ENCODE results near the gene GPC1. TPM values are rescaled to one million over a fixed set of nuclear protein-coding genes. Genes with fewer than 3 reads are reported as not detected.
A peak's percentile ranks its signal among the peaks of the same experiment; 100 is the strongest.

Gene GPC1
- total RNA-seq, 1 experiment from 2014 or later, result 177 TPM

GRCh38 chr2:240455272-240455646, 19.8 kb downstream of the GPC1 start:
- no peaks in the 10 kb centered on the region for H3K27me3 ChIP-seq
- H3K4me3 ChIP-seq, result no peak overlapping the region
- no peak for DNase-seq
- H3K9me3 ChIP-seq, result no peaks in the 10 kb centered on the region
- no peaks in the 10 kb centered on the region for H3K36me3 ChIP-seq

- Histone ChIP-seq H3K27me3 (no peaks in the 10 kb centered on the region), H3K4me3 (no peak overlapping the region), H3K9me3 (no peaks in the 10 kb centered on the region), H3K36me3 (no peaks in the 10 kb centered on the region)
- no peak for DNase-seq
These were observed 20.4 kb downstream of the GPC1 start for GRCh38 chr2:240455647-240456446.

GRCh38 chr2:240456447-240457222, 21.2 kb downstream of the GPC1 start:
- no peak overlapping the region for H3K4me3 ChIP-seq
- H3K9me3 ChIP-seq, result no peaks in the 10 kb centered on the region
- no peak for DNase-seq
- H3K27me3 ChIP-seq, result no peaks in the 10 kb centered on the region
- no peaks in the 10 kb centered on the region for H3K36me3 ChIP-seq

- Histone ChIP-seq H3K4me3 (no peak overlapping the region), H3K27me3 (no peaks in the 10 kb centered on the region), H3K36me3 (no peaks in the 10 kb centered on the region), H3K9me3 (no peaks in the 10 kb centered on the region)
- no peak for DNase-seq
These were observed 22.0 kb downstream of the GPC1 start for GRCh38 chr2:240457223-240458043.

GRCh38 chr2:240458044-240458899, 22.8 kb downstream of the GPC1 start:
- no peaks in the 10 kb centered on the region for H3K27me3 ChIP-seq
- no peaks in the 10 kb centered on the region for H3K9me3 ChIP-seq
- H3K4me3 ChIP-seq, result no peak overlapping the region
- H3K36me3 ChIP-seq, result no peaks in the 10 kb centered on the region
- no peak for DNase-seq

- Histone ChIP-seq H3K36me3 (peaks cover 6% of the 10 kb centered on the region), H3K27me3 (no peaks in the 10 kb centered on the region), H3K9me3 (no peaks in the 10 kb centered on the region), H3K4me3 (no peak overlapping the region)
- DNase-seq, result no peak
These were observed 23.5 kb downstream of the GPC1 start for GRCh38 chr2:240458900-240459391.

GRCh38 chr2:240459401-240460252, 24.2 kb downstream of the GPC1 start:
- Histone ChIP-seq H3K27me3 (no peaks in the 10 kb centered on the region), H3K9me3 (no peaks in the 10 kb centered on the region), H3K36me3 (peaks cover 8% of the 10 kb centered on the region), H3K4me3 (no peak overlapping the region)
- peak; percentile 0 for DNase-seq

- no peak for DNase-seq
- no peak overlapping the region for H3K4me3 ChIP-seq
- no peaks in the 10 kb centered on the region for H3K9me3 ChIP-seq
- no peaks in the 10 kb centered on the region for H3K27me3 ChIP-seq
- peaks cover 8% of the 10 kb centered on the region for H3K36me3 ChIP-seq
These were observed 24.8 kb downstream of the GPC1 start for GRCh38 chr2:240460253-240460711.

- no peak overlapping the region for H3K4me3 ChIP-seq
- H3K27me3 ChIP-seq, result no peaks in the 10 kb centered on the region
- peak; percentile 0 for DNase-seq
- H3K9me3 ChIP-seq, result no peaks in the 10 kb centered on the region
- peaks cover 8% of the 10 kb centered on the region for H3K36me3 ChIP-seq
These were observed 25.4 kb downstream of the GPC1 start for GRCh38 chr2:240460781-240461431.

GRCh38 chr2:240461471-240462072, 26.1 kb downstream of the GPC1 start:
- peaks cover 8% of the 10 kb centered on the region for H3K36me3 ChIP-seq
- no peaks in the 10 kb centered on the region for H3K27me3 ChIP-seq
- no peak overlapping the region for H3K4me3 ChIP-seq
- H3K9me3 ChIP-seq, result no peaks in the 10 kb centered on the region
- DNase-seq, result no peak

GRCh38 chr2:240462073-240462706, 26.7 kb downstream of the GPC1 start:
- no peak for DNase-seq
- no peaks in the 10 kb centered on the region for H3K27me3 ChIP-seq
- H3K36me3 ChIP-seq, result peaks cover 8% of the 10 kb centered on the region
- H3K9me3 ChIP-seq, result no peaks in the 10 kb centered on the region
- H3K4me3 ChIP-seq, result no peak overlapping the region

GRCh38 chr2:240462707-240463273, 27.3 kb downstream of the GPC1 start:
- Histone ChIP-seq H3K27me3 (no peaks in the 10 kb centered on the region), H3K36me3 (peaks cover 8% of the 10 kb centered on the region), H3K4me3 (no peak overlapping the region), H3K9me3 (no peaks in the 10 kb centered on the region)
- DNase-seq, result no peak

- Histone ChIP-seq H3K4me3 (no peak overlapping the region), H3K36me3 (peaks cover 8% of the 10 kb centered on the region), H3K9me3 (no peaks in the 10 kb centered on the region), H3K27me3 (no peaks in the 10 kb centered on the region)
- DNase-seq, result no peak
These were observed 27.9 kb downstream of the GPC1 start for GRCh38 chr2:240463274-240463865.

Data from MG63 (cell line).